IMR-90 (cell line): ENCODE measurements around the gene RNF41. TPM values are rescaled to one million over a fixed set of nuclear protein-coding genes. Genes with fewer than 3 reads are reported as not detected.

Experiments used
- ATAC-seq: fragments of 200-7000 bp; cut with Tn5 transposase; 2 replicates; pipeline ENCODE4 v1.9.1; 2020; ENCODE audit warnings: low read depth, mild to moderate bottlenecking, moderate library complexity
- BruUV-seq: library from RNA; stranded (reverse); fragments of 400-500 nt; replicated peaks from 2 replicates; lab custom pipeline; 2021; lab: Mats Ljungman, UMichigan
- CTCF ChIA-PET: fragments of 300-600 bp; formaldehyde crosslinking; extraction: SDS; loops from one replicate; lab custom pipeline; 2021; ENCODE audit warnings: antibody characterized with exemption; lab: Yijun Ruan, JAX
- POLR2A ChIA-PET: fragments of 300-600 bp; sonication (Branson Sonifier 250); formaldehyde crosslinking; loops from one replicate; lab custom pipeline; 2022; ENCODE audit warnings: antibody characterized with exemption; ENCODE audit not compliant: unreplicated experiment; lab: Charles Lee
- DNase-seq: peaks from one replicate; pipeline ENCODE4 v3.0.0; 2013
- H2AFZ ChIP-seq: replicated peaks from 2 replicates; pipeline ENCODE3; 2013; ENCODE audit warnings: low read length, mild to moderate bottlenecking; ENCODE audit not compliant: poor library complexity
- H2AK5ac ChIP-seq: 2 replicates; pipeline ENCODE4 v1.6.1; 2013; ENCODE audit warnings: low read depth, low read length, inconsistent platforms
- H2AK9ac ChIP-seq: replicated peaks from 2 replicates; pipeline ENCODE3; 2013; ENCODE audit warnings: mild to moderate bottlenecking, low read depth, low read length, moderate library complexity; ENCODE audit not compliant: poor library complexity
- H2BK120ac ChIP-seq: 2 replicates; pipeline ENCODE4 v1.6.1; 2013; ENCODE audit warnings: low read depth, low read length, inconsistent platforms
- H2BK15ac ChIP-seq: 3 replicates; pipeline ENCODE4 v1.6.1; 2013; ENCODE audit warnings: low read depth, low read length, inconsistent platforms
- H2BK20ac ChIP-seq: 2 replicates; pipeline ENCODE4 v1.6.1; 2013; ENCODE audit warnings: low read depth, mild to moderate bottlenecking, inconsistent platforms, low read length, moderate library complexity
- H2BK5ac ChIP-seq: 2 replicates; pipeline ENCODE4 v1.6.1; 2013; ENCODE audit warnings: mild to moderate bottlenecking, low read depth, low read length, inconsistent platforms; ENCODE audit not compliant: poor library complexity, severe bottlenecking
- H3K14ac ChIP-seq: replicated peaks from 2 replicates; pipeline ENCODE4 v1.6.1; 2013; ENCODE audit warnings: low read depth, low read length, inconsistent platforms
- H3K18ac ChIP-seq: 2 replicates; pipeline ENCODE4 v1.6.1; 2013; ENCODE audit warnings: low read depth, low read length, control low read depth
- H3K23ac ChIP-seq: 2 replicates; pipeline ENCODE4 v1.6.1; 2013; ENCODE audit warnings: low read depth, low read length, inconsistent platforms
- H3K27ac ChIP-seq: 2 replicates; pipeline ENCODE4 v1.5.1; 2013; ENCODE audit warnings: mild to moderate bottlenecking, control low read depth, low read length; ENCODE audit not compliant: insufficient read depth
- H3K27me3 ChIP-seq: 2 replicates; pipeline ENCODE4 v1.6.1; 2013; ENCODE audit warnings: low read length; ENCODE audit not compliant: control insufficient read depth, insufficient read depth
- H3K36me3 ChIP-seq: 2 replicates; pipeline ENCODE4 v1.6.1; 2013; ENCODE audit warnings: low read length, mixed read lengths; ENCODE audit not compliant: control insufficient read depth, insufficient read depth
- H3K4ac ChIP-seq: 2 replicates; pipeline ENCODE4 v1.6.1; 2013; ENCODE audit warnings: low read depth, low read length, inconsistent platforms
- H3K4me1 ChIP-seq: 2 replicates; pipeline ENCODE4 v1.6.1; 2013; ENCODE audit warnings: low read length, mixed read lengths; ENCODE audit not compliant: control insufficient read depth, insufficient read depth
- H3K4me2 ChIP-seq: 2 replicates; pipeline ENCODE4 v1.6.1; 2013; ENCODE audit warnings: low read depth, mild to moderate bottlenecking, control low read depth, low read length, moderate library complexity
- H3K4me3 ChIP-seq: 2 replicates; pipeline ENCODE4 v1.5.1; 2013; ENCODE audit warnings: low read depth, mild to moderate bottlenecking, control low read depth, low read length, moderate library complexity; ENCODE audit not compliant: insufficient read depth
- H3K56ac ChIP-seq: 2 replicates; pipeline ENCODE4 v1.6.1; 2013; ENCODE audit warnings: low read length, inconsistent platforms; ENCODE audit not compliant: insufficient read depth; ENCODE audit errors: extremely low read depth
- H3K79me1 ChIP-seq, 2 experiments: 2 replicates each; pipeline ENCODE4 v1.6.1; 2013; ENCODE audit warnings: low read length in 2 of 2, inconsistent platforms in 1 of 2, low read depth in 1 of 2
- H3K9ac ChIP-seq: 2 replicates; pipeline ENCODE4 v1.6.1; 2013; ENCODE audit warnings: low read depth, low read length, control low read depth
- H3K9me1 ChIP-seq: 2 replicates; pipeline ENCODE4 v1.6.1; 2013; ENCODE audit warnings: low read length, inconsistent platforms; ENCODE audit not compliant: insufficient read depth
- H3K9me3 ChIP-seq: 2 replicates; pipeline ENCODE4 v1.6.1; 2013; ENCODE audit warnings: low read length; ENCODE audit not compliant: control insufficient read depth, insufficient read depth
- H4K20me1 ChIP-seq: 2 replicates; pipeline ENCODE4 v1.6.1; 2013; ENCODE audit warnings: low read length, inconsistent platforms; ENCODE audit not compliant: insufficient read depth
- H4K5ac ChIP-seq: 2 replicates; pipeline ENCODE4 v1.6.1; 2013; ENCODE audit warnings: mild to moderate bottlenecking, low read depth, low read length, control low read depth
- H4K8ac ChIP-seq, 2 experiments: 2 replicates each; pipeline ENCODE4 v1.6.1; 2013; ENCODE audit warnings: low read depth in 2 of 2, low read length in 2 of 2, control low read depth in 1 of 2, inconsistent platforms in 1 of 2
- H4K91ac ChIP-seq: 2 replicates; pipeline ENCODE4 v1.6.1; 2013; ENCODE audit warnings: low read depth, low read length, inconsistent platforms; ENCODE audit not compliant: insufficient read depth
- CEBPB ChIP-seq: IDR thresholded peaks from 2 replicates; pipeline ENCODE4 v1.6.1; 2012; ENCODE audit warnings: low read depth, low read length, improper control_type of control experiment
- WGBS, 2 experiments: methylation state at CpG; one replicate each; pipeline versions ENCODE4 v1.1.5 to v1.1.7; 2013; ENCODE audit warnings: missing lambda C conversion rate in 2 of 2; ENCODE audit not compliant: insufficient read length in 1 of 2; ENCODE audit errors: extremely low coverage in 2 of 2; 5-methylcytosine and 5-hydroxymethylcytosine counted together
- dilution Hi-C: fragments of 300-500 bp; cut with HindIII; formaldehyde crosslinking; loops from one replicate; pipeline ENCODE4 v1.14.3; 2018; ENCODE audit warnings: low sequenced_read_pairs; ENCODE audit not compliant: unreplicated experiment
- in situ Hi-C: fragments of 300-500 bp; cut with MboI; formaldehyde crosslinking; loops from 3 replicates; pipeline ENCODE4 v1.14.3; 2019; ENCODE audit warnings: low sequenced_read_pairs, inconsistent platforms, mixed read lengths
- intact Hi-C: fragments of 100-400 bp; cut with micrococcal nuclease; formaldehyde crosslinking; loops from 2 replicates; pipeline ENCODE4 v1.10.0; 2022
- polyA plus RNA-seq, 3 experiments: library from polyadenylated mRNA; depleted of rRNA; stranded (reverse); fragments of >200 nt; gene quantifications; 2 replicates each; pipeline ENCODE4 v1.2.3, GENCODE V29; 2012; ENCODE audit warnings: low replicate concordance in 1 of 3
- total RNA-seq: library from RNA; depleted of rRNA; stranded (reverse); fragments of >200 nt; gene quantifications from 2 replicates; pipeline ENCODE4 v1.2.3, GENCODE V29; 2012
- TF ChIP-seq, protein P1 (sequence below): fragments of 150-350 bp; IDR thresholded peaks from 2 replicates; pipeline ENCODE4 v1.6.1; 2016; ENCODE audit warnings: low read depth, mild to moderate bottlenecking, low read length, moderate library complexity, borderline replicate concordance

The RNF41 gene
- total and polyA plus RNA-seq, 2 of the 4 experiments (the other 2 are of a cell fraction) = 112 to 272 TPM

DNA sequence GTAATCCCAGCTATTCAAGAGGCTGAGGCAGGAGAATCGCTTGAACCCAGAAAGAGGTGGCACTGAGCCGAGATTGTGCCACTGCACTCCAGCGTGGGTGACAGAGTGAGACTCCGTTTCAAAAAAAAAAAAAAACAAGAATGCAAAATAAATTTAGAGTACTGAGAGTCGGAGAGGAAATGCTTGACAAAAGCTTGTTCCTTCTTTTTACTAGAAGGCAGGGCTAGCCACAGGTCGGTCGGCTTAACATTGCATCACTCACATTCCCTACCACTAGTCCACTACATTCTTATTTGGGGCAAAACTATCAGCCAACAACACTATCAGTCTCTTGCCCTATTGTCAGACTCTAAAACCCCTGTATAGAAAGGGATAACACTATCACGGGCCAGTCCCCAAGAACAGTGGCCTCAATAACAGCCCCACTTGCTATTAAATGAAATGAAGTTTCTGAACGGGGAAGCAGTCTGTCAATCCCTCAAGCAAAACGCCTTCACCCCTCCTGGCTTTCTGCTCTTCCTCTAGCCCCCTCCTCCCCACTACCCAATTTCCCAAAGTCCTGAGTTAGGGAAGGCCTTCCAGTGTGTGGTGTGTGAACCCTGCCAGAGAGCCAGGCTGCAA, 1.0 kb downstream of the RNF41 start:
- BruUV-seq = no TSS peak
- POLR2A ChIA-PET = interaction anchor here (0.6 to 1.7 kb wide), 4 partner anchors 13 to 1939 kb away, joined by 4 to 8 read pairs (median 4); partner anchors contain the start of gene SMARCC2
- CTCF ChIA-PET = interaction anchor here (0.6 to 2.0 kb wide), 4 partner anchors 13 to 142 kb away, joined by 4 to 8 read pairs (median 6); no protein-coding TSS in a partner anchor

More for the DNA sequence above, 1.0 kb downstream of the RNF41 start:
- DNase-seq (peak; percentile 47), ATAC-seq (no peak)
- Histone ChIP-seq H3K9me3 (no peaks in the 10 kb centered on the region), H2BK5ac (peak overlapping the region; percentile 94), H3K14ac (peak overlapping the region; percentile 98), H3K27me3 (no peaks in the 10 kb centered on the region), H3K23ac (peak overlapping the region; percentile 87), H4K5ac (peak overlapping the region; percentile 60), H3K9me1 (peaks cover 16% of the 10 kb centered on the region), H4K91ac (peak overlapping the region; percentile 96), H2BK15ac (peak overlapping the region; percentile 67; the same call in 2 of the 3 replicates), H4K8ac (peak overlapping the region; percentile 74 to 84; a peak in 3 of 4 replicates), H2BK20ac (peak overlapping the region; percentile 6), H3K4ac (peak overlapping the region; percentile 98), H3K56ac (peak overlapping the region; percentile 93), H3K79me1 (peaks cover 27 to 51% of the 10 kb centered on the region in 2 experiments), H2AK9ac (peak overlapping the region; percentile 95), H4K20me1 (peaks cover 12% of the 10 kb centered on the region; the same call in 1 of the 2 replicates), H3K4me3 (peak overlapping the region; percentile 79), H2AFZ (peak overlapping the region; percentile 87), H3K9ac (peak overlapping the region; percentile 95), H3K36me3 (peaks cover 8% of the 10 kb centered on the region), H2AK5ac (peak overlapping the region; percentile 92), H3K18ac (peak overlapping the region; percentile 88), H3K4me1 (peaks cover 4% of the 10 kb centered on the region; the same call in 1 of the 2 replicates), H3K27ac (peak overlapping the region; percentile 95), H2BK120ac (peak overlapping the region; percentile 81), H3K4me2 (peak overlapping the region; percentile 93)
- in situ Hi-C loops (no loop called here), dilution Hi-C loops (no loop called here), intact Hi-C loops (loop anchor here (2.0 kb wide), 2 partner anchors 14 to 62 kb away; partner anchors contain the start of gene MYL6)
- TF ChIP-seq, protein P1, sequence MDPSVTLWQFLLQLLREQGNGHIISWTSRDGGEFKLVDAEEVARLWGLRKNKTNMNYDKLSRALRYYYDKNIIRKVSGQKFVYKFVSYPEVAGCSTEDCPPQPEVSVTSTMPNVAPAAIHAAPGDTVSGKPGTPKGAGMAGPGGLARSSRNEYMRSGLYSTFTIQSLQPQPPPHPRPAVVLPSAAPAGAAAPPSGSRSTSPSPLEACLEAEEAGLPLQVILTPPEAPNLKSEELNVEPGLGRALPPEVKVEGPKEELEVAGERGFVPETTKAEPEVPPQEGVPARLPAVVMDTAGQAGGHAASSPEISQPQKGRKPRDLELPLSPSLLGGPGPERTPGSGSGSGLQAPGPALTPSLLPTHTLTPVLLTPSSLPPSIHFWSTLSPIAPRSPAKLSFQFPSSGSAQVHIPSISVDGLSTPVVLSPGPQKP = no peak
- TF ChIP-seq CEBPB = peak; percentile 92
- 28% methylated on average over 4 of the region's 10 CpGs; no CpG with 5 or more reads in 1 of the 2 experiments for WGBS, 2 experiments
